Peyer's patch (tissue), 4 donors: ENCODE results near the gene HOXA5.

Source experiments
- CTCF ChIP-seq, 6 experiments: fragments of 450-650 bp in 4 of 6; fragments of 200-600 bp in 2 of 6; sonication (generic) in 1 of 6; IDR thresholded peaks; one replicate each; pipeline ENCODE4 v1.5.1; 2017 to 2019; ENCODE audit warnings: antibody characterized with exemption in 6 of 6, mild to moderate bottlenecking in 3 of 6, moderate library complexity in 1 of 6
- POLR2A ChIP-seq, 2 donors: fragments of 450-650 bp; IDR thresholded peaks; one replicate each; pipeline ENCODE4 v1.5.1; 2017; ENCODE audit warnings: antibody characterized with exemption in 2 of 2, mild to moderate bottlenecking in 2 of 2, moderate library complexity in 2 of 2

GRCh38 chr7:27141923-27142579 is 1.4 kb downstream of the HOXA5 start:
- TF ChIP-seq POLR2A (IDR thresholded peaks at IDR 0.05): no peak
- peak in 3 of 6 experiments; percentile 11 to 17 (median 15) for TF ChIP-seq CTCF (IDR thresholded peaks at IDR 0.05)
